Stimulated activated naive CD8-positive, alpha-beta T cell treated with anti-CD3 and anti-CD28 coated beads, Interleukin-15, amount 100 ng/mL, for 72 hours (primary cell): ENCODE measurements around the gene TCF4.

Source experiments
- ATAC-seq: fragments of 150-1000 bp; cut with Tn5 transposase; 2 replicates; pipeline ENCODE4 v1.10.0; 2021; ENCODE audit warnings: mild to moderate bottlenecking, moderate library complexity
- DNase-seq, 2 donors: peaks; one replicate each; pipeline ENCODE4 v3.0.0; 2021 to 2022
- H3K27ac Mint-ChIP-seq, 2 donors: one replicate each; pipeline ENCODE4 v1.8.0; 2022; ENCODE audit warnings: mild to moderate bottlenecking in 2 of 2, mixed read lengths in 2 of 2, moderate library complexity in 2 of 2
- H3K27me3 Mint-ChIP-seq: one replicate; pipeline ENCODE4 v1.8.0; 2022; ENCODE audit warnings: mixed read lengths
- H3K4me1 Mint-ChIP-seq: one replicate; pipeline ENCODE4 v1.8.0; 2022; ENCODE audit warnings: mild to moderate bottlenecking, mixed read lengths
- H3K4me3 Mint-ChIP-seq, 2 donors: one replicate each; pipeline ENCODE4 v1.8.0; 2022; ENCODE audit warnings: mild to moderate bottlenecking in 2 of 2, mixed read lengths in 2 of 2, moderate library complexity in 1 of 2
- H3K9me3 Mint-ChIP-seq, 2 donors: one replicate each; pipeline ENCODE4 v1.8.0; 2022; ENCODE audit warnings: mixed read lengths in 2 of 2

Gene TCF4

DNA sequence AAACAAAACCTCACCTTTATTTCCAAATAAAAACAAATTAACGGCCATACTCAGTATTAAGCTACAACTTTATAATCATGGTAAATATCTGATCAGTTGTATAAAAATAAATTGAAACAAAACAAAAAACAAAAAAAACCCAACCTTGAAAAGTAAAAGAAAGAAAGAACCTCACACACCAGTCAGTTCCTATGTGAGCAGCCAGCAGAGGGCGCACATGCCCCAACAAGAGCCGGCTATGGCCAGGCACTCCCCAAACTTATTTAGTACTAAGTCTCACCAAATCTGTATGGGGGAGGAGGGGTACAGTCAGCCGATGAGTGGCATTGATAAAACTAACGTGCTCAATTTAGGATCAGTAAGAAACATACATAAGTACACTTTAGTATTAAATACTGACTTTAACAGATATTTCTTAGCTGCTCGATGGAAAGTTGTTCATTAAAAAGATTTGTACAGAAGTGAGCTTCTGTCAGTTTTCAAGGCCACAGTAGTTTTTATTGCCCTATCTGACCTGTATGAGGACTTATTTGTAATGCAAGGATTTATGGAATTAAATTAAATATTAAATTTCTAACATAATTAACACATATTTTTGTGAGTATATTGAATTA lies 172.6 kb downstream of the TCF4 start:
- Mint-ChIP-seq H3K4me1 (peaks cover 5% of the 10 kb centered on the region), H3K27ac (no peak overlapping the region), H3K9me3 (no peaks in the 10 kb centered on the region), H3K4me3 (no peak overlapping the region), H3K27me3 (peaks cover 15% of the 10 kb centered on the region)
- ATAC-seq (peak; percentile 81), DNase-seq (peak; percentile 61 to 66)

DNA sequence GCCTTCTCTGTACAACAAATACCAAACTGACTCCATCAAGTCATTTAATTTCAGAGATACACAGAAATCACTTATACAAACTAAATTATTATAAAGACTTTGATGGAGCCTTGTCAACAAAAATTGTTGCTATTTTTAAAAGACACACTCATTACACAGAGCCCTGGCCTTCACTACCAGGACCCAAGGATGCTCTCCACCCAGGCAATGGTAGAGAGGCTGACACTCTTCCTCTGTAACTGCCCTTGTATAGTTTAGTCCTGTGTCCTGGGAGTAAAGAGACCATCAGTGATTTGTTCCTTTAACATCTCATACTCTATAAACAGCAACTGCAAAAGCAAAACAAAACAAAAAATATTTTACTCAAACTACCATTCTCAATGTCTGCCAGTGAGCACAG lies 173.5 kb downstream of the TCF4 start:
- Mint-ChIP-seq H3K27ac (no peak overlapping the region), H3K4me3 (no peak overlapping the region), H3K27me3 (peaks cover 7% of the 10 kb centered on the region), H3K4me1 (peaks cover 5% of the 10 kb centered on the region), H3K9me3 (no peaks in the 10 kb centered on the region)
- ATAC-seq = no peak
- DNase-seq = no peak

DNA sequence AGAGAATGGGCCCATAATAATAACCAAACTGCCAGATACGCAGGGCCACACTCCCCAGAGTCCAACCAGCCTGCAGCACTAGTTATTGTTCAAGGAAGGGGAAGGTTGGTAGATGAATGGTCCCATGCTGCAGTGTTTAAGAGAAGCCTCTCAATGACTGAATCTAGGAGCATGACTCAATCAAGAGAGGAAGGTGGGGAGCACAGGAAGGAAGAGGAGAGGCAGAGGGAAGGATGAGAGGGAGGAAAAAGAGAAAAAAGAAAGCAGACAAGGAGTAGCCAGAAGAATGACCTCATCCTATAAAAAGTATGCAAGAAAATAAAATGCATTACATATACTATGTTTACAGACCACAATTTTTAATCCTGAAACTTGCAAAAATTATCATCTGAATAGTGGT lies 174.5 kb downstream of the TCF4 start:
- ATAC-seq (no peak), DNase-seq (no peak)
- peaks cover 7% of the 10 kb centered on the region for H3K27me3 Mint-ChIP-seq
- H3K27ac Mint-ChIP-seq = no peak overlapping the region
- H3K4me3 Mint-ChIP-seq = no peak overlapping the region
- H3K4me1 Mint-ChIP-seq = peaks cover 5% of the 10 kb centered on the region
- no peaks in the 10 kb centered on the region for H3K9me3 Mint-ChIP-seq

DNA sequence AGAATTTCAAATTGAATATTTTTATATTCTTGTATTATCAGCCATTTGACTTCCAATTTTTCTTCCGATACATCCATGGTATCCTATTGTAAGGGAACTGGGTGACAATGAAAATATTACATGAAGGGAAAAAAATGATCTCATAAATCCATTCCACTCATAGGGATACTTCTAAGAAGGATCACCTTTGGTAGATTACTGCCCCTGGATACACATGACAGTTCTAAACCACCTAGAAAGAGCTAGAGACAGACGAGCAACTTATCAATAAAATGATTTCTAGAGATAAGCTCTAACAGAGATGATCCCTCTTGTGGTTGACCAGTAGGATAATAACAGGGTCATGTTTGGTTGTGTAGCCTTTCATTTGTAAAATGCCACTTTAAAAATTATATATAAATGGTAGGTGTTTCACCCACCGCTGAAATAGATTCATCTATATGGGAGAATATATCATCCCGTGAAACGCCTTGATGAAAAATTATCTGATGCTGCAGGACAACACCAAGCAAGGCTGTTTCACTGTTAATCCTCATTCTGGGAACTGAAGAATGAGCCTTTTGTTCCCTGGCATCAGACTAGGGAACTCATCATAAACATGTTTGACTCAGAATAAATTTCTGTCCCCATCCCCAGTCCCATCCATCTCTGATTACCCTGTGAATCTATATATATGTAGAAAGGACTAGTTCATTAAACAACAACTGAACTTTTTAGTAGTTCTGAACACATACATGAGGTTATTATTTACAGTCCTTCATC lies 180.0 kb downstream of the TCF4 start:
- no peaks in the 10 kb centered on the region for H3K9me3 Mint-ChIP-seq
- no peak overlapping the region for H3K4me3 Mint-ChIP-seq
- ATAC-seq (no peak), DNase-seq (no peak)
- H3K27ac Mint-ChIP-seq = no peak overlapping the region
- H3K4me1 Mint-ChIP-seq = no peaks in the 10 kb centered on the region
- peaks cover 12% of the 10 kb centered on the region for H3K27me3 Mint-ChIP-seq

DNA sequence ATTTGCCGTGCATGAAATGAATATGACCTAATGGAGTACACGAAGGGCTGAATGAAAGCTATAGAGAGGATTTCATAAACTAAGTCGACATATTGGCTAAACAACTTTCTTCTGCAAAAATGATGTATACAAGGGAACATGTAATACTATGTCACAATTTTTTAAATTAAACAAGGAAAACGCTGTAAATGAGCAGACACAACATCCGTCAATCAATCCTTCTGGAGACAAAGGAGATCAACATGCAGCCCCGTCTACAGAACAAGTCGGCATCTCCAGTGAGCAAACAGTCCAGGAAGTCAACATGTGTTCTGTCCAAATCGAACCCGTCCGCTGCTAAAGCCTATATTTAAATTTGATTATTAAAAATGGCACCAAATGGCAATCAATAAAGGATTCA lies 180.8 kb downstream of the TCF4 start:
- Mint-ChIP-seq H3K27ac (no peak overlapping the region), H3K9me3 (no peaks in the 10 kb centered on the region), H3K4me1 (no peaks in the 10 kb centered on the region), H3K27me3 (peaks cover 12% of the 10 kb centered on the region), H3K4me3 (no peak overlapping the region)
- DNase-seq = no peak
- ATAC-seq = no peak

DNA sequence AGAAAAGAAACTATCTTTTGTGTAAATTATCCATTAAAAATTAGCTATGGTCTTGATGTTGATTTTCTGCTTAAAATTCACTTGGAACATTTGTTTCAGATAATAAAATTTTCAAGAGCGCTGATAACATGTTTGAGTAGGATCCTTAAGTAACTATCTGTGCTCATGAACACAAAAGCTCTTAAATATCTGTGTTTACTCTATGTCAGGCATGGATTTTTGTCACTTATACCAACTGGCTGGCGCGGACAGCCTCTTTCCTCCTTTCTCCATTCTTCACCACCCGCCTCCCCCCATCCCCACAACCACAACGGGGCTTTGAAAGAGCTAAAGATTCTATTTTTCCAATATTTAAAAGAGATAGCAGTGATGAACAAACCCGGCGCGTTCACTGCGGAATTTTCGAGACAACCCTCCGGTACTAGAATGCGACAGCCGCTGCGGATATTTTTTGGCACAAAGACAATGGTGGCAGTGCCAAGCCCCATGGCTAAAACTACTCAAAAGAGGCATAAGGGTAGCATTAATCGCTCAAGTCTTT lies 181.5 kb downstream of the TCF4 start:
- no peak for DNase-seq
- H3K9me3 Mint-ChIP-seq = no peaks in the 10 kb centered on the region
- H3K27ac Mint-ChIP-seq = no peak overlapping the region

DNA sequence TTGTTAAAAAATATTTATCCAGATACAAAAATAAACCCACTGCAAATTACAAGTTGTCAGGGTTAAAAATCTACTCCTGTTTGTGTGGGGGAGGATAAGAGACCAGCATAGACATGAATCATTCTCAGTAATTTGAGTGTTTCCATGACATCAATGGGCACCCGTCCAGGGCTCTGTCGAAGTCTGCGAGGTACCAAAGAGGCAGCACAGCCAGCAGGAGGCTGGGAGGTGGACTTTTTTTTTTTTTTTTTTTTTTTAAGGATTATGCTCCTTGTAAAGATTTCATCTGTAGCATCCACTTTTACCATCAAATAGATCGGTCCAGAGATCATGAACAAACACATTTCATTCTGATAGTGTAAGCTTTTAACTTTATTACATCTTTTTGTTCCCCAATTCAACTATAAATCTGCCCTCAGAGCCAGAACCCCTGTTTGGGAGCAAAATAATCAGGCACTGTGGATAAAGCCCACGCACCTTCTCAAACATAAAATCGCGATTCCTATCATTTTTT lies 182.0 kb downstream of the TCF4 start:
- DNase-seq = no peak
- ATAC-seq = no peak
- peaks cover 12% of the 10 kb centered on the region for H3K27me3 Mint-ChIP-seq
- H3K4me1 Mint-ChIP-seq = no peaks in the 10 kb centered on the region
- H3K4me3 Mint-ChIP-seq = no peak overlapping the region
- H3K27ac Mint-ChIP-seq = peak overlapping the region in 1 of 2 donors; percentile 31
- no peaks in the 10 kb centered on the region for H3K9me3 Mint-ChIP-seq

More for the DNA sequence above, 181.5 kb downstream of the TCF4 start:
- no peak for ATAC-seq
- Mint-ChIP-seq H3K4me3 (no peak overlapping the region), H3K4me1 (no peaks in the 10 kb centered on the region), H3K27me3 (peaks cover 12% of the 10 kb centered on the region)

DNA sequence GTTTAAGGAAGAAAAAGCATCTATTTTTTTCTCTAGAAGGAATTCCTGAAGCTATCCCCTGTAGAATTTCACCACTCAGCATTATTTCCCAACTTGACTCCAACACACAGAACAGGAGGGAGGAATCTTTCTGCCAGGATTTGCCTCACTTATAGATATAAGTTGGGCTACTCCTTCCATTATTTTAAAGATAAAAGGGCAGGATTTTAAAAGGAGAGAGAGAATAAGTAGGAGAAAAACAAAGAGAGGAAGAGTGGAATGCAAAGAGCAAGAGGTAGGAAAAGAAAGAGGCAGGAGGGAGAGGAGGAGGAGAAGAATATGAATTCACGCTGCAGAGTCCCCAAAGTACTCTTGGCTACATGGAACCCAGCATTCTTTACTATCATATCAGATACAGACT lies 182.5 kb downstream of the TCF4 start:
- no peaks in the 10 kb centered on the region for H3K9me3 Mint-ChIP-seq
- H3K4me3 Mint-ChIP-seq = no peak overlapping the region
- DNase-seq (no peak), ATAC-seq (no peak)
- peaks cover 12% of the 10 kb centered on the region for H3K27me3 Mint-ChIP-seq
- no peaks in the 10 kb centered on the region for H3K4me1 Mint-ChIP-seq
- H3K27ac Mint-ChIP-seq = no peak overlapping the region

DNA sequence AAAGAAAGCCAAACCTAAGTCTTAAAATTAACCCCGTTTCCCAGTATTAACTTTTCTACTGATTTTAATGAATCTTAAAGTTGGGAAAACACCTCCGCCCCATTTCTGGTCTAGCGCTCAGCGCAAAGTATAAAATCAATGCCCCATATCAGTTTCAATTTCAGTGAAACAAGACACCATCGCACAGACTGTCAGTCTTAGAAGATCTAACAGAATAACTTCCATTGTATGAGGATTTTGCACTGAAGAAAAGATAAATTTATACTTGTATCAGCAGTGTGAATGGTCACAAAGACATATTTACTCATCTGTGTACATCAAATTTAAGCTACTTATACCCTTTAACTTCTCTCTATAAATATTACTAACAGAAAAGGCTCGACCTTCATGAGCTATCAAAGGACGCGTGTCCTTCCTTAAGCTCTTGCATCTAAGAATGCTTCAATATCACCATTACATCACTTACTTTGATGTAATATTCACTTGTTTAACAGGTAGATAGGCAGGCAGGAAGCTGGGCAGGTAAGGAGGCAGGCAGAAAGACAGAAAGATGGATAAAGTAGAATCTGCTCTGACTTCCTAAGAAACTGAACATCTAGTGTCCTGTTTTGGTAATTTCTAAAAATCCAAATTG lies 183.0 kb downstream of the TCF4 start:
- Mint-ChIP-seq H3K4me3 (no peak overlapping the region), H3K4me1 (no peaks in the 10 kb centered on the region), H3K27ac (no peak overlapping the region), H3K27me3 (peaks cover 12% of the 10 kb centered on the region), H3K9me3 (no peaks in the 10 kb centered on the region)
- no peak for ATAC-seq
- DNase-seq = no peak

DNA sequence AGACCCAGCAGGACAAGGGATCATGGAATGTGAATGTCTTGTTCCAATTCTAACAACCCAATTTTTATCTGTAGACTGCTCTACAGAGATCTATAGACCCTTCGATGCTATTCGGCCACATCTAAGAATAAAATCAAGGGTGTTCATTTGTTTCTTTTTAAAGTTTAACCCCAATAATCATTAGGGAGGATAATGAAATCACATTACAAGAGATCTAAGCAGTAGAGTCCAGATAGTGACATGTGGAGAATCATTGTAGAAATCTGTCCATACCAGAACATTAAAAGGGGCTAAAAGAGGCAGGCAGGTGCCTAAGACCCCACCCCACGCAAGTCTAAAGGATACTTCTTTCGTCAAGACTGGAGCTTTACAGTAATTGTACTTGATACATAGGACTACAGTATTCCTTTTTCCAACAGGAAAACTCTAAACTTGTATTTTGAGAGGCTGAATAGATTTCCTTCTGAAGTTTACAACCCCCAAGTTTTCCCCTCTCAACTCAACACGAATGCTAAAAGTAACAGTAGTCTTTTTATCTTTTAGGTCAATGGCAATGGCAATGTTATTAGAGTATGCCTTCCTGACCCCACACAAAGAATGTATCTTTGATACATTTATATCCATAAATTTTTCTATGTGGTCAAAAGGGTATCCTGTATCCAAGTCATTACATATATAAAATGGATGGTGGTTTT lies 183.7 kb downstream of the TCF4 start:
- Mint-ChIP-seq H3K4me3 (no peak overlapping the region), H3K4me1 (no peaks in the 10 kb centered on the region), H3K27me3 (peaks cover 12% of the 10 kb centered on the region), H3K9me3 (no peaks in the 10 kb centered on the region), H3K27ac (no peak overlapping the region)
- no peak for ATAC-seq
- no peak for DNase-seq

DNA sequence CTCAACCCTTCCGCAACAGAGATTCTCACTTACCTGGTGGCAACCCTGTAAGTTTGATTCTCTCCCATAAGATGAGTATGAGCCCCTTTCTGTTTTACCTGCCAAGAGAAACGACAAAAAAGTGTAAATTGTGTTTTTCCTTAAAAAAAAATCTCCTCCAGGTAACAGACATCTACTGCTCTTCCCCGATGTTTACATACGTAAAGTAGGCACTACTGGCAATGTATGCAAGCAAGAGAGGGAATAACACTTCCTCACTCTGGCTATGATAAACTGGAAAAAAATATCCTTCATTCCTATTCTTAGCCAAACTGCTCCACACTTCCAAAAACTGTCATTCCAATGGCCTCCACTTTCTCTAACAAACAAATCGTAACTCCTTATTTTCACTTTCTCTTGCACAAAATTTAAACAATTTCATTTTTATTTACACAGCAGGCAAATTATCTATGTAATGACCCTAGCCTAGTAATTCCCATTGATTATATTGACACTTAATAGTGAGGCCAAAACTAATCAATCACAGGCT lies 184.5 kb downstream of the TCF4 start:
- DNase-seq (no peak), ATAC-seq (no peak)
- Mint-ChIP-seq H3K4me1 (no peaks in the 10 kb centered on the region), H3K9me3 (no peaks in the 10 kb centered on the region), H3K27me3 (peaks cover 12% of the 10 kb centered on the region), H3K27ac (no peak overlapping the region), H3K4me3 (no peak overlapping the region)

DNA sequence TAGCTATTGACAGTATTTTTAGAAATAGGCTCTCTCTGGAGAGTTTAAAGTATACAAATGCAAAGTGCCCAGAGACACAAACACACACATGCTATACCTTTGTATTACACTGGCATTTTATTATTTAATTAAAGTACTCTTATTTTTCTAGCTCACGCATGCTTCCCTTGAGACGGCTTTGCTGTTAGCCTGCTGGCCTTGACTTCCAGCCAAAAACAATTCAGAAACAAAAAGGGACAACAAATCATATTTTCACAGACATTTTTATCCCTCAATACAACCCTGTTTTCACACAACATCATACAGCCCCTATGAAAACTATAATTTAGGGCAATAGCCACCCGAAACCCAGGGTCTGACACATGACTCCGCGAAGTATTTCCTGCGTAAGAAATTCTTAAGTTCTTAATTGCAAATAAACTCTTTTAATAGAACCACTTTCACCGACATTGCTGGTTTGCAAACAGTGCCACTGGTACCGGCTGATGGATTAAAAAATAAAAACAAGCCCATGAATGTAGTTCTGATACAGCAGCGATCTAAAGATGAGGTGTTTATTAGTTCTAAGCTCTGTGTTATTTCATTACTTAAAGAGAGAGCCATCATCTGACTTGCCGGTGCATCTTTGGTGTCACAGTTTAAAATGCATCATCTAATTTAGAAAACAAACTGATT lies 185.1 kb downstream of the TCF4 start:
- peaks cover 12% of the 10 kb centered on the region for H3K27me3 Mint-ChIP-seq
- H3K27ac Mint-ChIP-seq = no peak overlapping the region
- H3K9me3 Mint-ChIP-seq = no peaks in the 10 kb centered on the region
- ATAC-seq = no peak
- no peaks in the 10 kb centered on the region for H3K4me1 Mint-ChIP-seq
- H3K4me3 Mint-ChIP-seq = no peak overlapping the region
- DNase-seq = no peak

DNA sequence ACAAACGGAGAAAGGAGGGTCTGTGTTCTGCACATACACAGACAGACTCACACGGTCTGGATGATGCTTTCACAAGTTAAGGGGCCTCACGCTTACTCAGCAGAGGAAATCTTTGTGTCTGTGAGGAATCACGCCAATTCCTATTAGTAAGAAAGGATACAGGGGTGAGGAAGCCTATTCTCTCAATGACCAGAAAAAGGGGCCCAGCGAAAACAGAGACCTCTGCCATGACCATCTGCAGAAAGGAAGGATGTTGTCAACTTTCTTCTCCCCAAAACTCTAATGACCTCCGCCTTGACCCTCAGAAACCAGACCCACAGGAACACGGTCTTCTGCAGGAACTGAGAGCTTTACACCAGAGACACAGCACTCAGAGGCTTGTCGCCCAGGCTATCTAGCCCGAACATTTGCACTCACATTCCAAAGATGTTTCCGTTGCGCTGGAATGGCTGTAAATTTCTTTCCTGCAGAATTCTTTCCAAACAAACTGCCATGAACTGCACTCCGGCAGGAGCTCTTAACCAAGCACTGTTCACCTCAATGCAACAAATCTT lies 186.3 kb downstream of the TCF4 start:
- Mint-ChIP-seq H3K27me3 (peaks cover 12% of the 10 kb centered on the region), H3K9me3 (no peaks in the 10 kb centered on the region), H3K27ac (no peak overlapping the region), H3K4me1 (no peaks in the 10 kb centered on the region), H3K4me3 (no peak overlapping the region)
- no peak for DNase-seq
- no peak for ATAC-seq

DNA sequence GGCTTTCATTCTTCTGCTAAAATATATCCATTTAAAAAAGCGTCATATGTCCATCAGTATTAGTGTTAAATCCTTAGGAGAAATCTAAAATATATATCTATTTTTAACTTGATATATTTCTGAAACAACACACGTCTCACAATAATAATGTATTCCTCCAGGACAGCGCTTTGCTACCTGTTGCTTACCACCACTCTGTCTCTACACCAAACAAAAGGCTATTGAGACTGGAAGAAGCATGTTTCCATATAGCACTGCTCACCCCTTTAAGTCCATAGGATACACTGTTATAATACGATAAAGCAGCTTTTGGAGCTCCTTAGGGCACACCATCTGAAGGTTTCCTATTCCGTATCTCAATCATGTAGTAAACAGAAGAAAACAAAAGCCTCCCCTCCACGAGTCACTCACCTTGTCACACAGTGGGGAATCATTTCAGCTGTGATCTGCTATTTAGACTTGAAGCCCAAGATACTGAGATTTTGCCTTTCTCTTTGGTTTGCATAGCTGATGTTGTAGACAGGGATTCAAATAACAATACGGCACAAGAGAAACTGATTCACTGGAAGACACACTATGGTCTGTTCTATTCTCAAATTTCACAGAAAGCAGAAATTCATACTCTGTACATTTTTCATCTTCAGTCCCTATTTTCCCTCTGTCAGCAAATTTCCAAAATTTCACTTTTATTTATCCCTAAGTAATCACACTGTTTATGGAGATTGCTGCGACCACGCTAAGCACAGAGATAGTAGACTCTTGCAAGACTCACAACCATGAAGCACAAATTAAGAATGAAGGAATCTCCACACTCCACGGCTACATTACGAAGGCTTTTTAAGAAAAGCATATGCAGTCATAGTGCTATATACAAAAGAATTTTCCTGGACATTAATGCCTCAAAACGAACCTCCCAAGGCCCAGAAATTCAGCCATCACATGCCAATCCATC lies 187.1 kb downstream of the TCF4 start:
- no peak for DNase-seq
- ATAC-seq = no peak
- Mint-ChIP-seq H3K9me3 (no peaks in the 10 kb centered on the region), H3K27me3 (peaks cover 11% of the 10 kb centered on the region), H3K27ac (no peak overlapping the region), H3K4me3 (no peak overlapping the region), H3K4me1 (no peaks in the 10 kb centered on the region)
